HEK293 (cell line): ENCODE data around the gene MAFF.

ENCODE experiments used
- GLIS1 ChIP-seq: fragments of 450-650 bp; formaldehyde crosslinking; IDR thresholded peaks from 2 replicates; pipeline ENCODE4 v1.5.1; 2016; ENCODE audit warnings: missing biosample characterization, missing genetic modification characterization
- KLF10 ChIP-seq: fragments of 450-650 bp; IDR thresholded peaks from 2 replicates; pipeline ENCODE4 v1.5.1; 2018; ENCODE audit warnings: missing biosample characterization, mild to moderate bottlenecking, missing genetic modification characterization
- OVOL3 ChIP-seq: fragments of 450-650 bp; formaldehyde crosslinking; IDR thresholded peaks from 2 replicates; pipeline ENCODE4 v1.5.1; 2016; ENCODE audit warnings: missing biosample characterization, missing genetic modification characterization
- SCRT2 ChIP-seq: fragments of 450-650 bp; formaldehyde crosslinking; IDR thresholded peaks from 2 replicates; pipeline ENCODE4 v1.5.1; 2016; ENCODE audit warnings: missing biosample characterization, missing genetic modification characterization
- SP3 ChIP-seq: fragments of 450-650 bp; formaldehyde crosslinking; IDR thresholded peaks from 2 replicates; pipeline ENCODE4 v1.5.1; 2016; ENCODE audit warnings: missing biosample characterization, missing genetic modification characterization
- SP7 ChIP-seq: fragments of 450-650 bp; formaldehyde crosslinking; IDR thresholded peaks from 2 replicates; pipeline ENCODE4 v1.5.1; 2016; ENCODE audit warnings: missing biosample characterization, missing genetic modification characterization
- TRIM28 ChIP-seq: IDR thresholded peaks from 2 replicates; pipeline ENCODE4 v1.6.1; 2011; ENCODE audit warnings: low read length, control low read depth, borderline replicate concordance
- ZBTB7A ChIP-seq: fragments of 450-650 bp; formaldehyde crosslinking; IDR thresholded peaks from 2 replicates; pipeline ENCODE4 v1.5.1; 2016; ENCODE audit warnings: low read depth, missing biosample characterization, missing genetic modification characterization
- ZNF16 ChIP-seq: fragments of 450-650 bp; formaldehyde crosslinking; IDR thresholded peaks from 2 replicates; pipeline ENCODE4 v1.5.1; 2016; ENCODE audit warnings: low read depth, missing biosample characterization, missing genetic modification characterization
- ZNF175 ChIP-seq: fragments of 450-650 bp; formaldehyde crosslinking; IDR thresholded peaks from 2 replicates; pipeline ENCODE4 v1.5.1; 2016; ENCODE audit warnings: missing biosample characterization, missing genetic modification characterization
- ZNF184 ChIP-seq: fragments of 450-650 bp; IDR thresholded peaks from 2 replicates; pipeline ENCODE4 v1.5.1; 2018; ENCODE audit warnings: missing biosample characterization, mild to moderate bottlenecking, missing genetic modification characterization
- ZNF248 ChIP-seq: fragments of 450-650 bp; formaldehyde crosslinking; IDR thresholded peaks from 2 replicates; pipeline ENCODE4 v1.5.1; 2017; ENCODE audit warnings: missing biosample characterization, missing genetic modification characterization
- ZNF280D ChIP-seq: fragments of 450-650 bp; formaldehyde crosslinking; IDR thresholded peaks from 2 replicates; pipeline ENCODE4 v1.5.1; 2016; ENCODE audit warnings: missing biosample characterization, missing genetic modification characterization
- ZNF335 ChIP-seq: fragments of 450-650 bp; formaldehyde crosslinking; conservative IDR thresholded peaks from 2 replicates; pipeline ENCODE4 v1.5.1; 2016; ENCODE audit warnings: missing biosample characterization, missing genetic modification characterization
- ZNF350 ChIP-seq: fragments of 450-650 bp; formaldehyde crosslinking; IDR thresholded peaks from 2 replicates; pipeline ENCODE4 v1.5.0; 2017; ENCODE audit warnings: missing biosample characterization, mild to moderate bottlenecking, missing genetic modification characterization
- ZNF366 ChIP-seq: fragments of 450-650 bp; formaldehyde crosslinking; conservative IDR thresholded peaks from 2 replicates; pipeline ENCODE4 v1.5.1; 2016; ENCODE audit warnings: missing biosample characterization, missing genetic modification characterization
- ZNF488 ChIP-seq: fragments of 450-650 bp; formaldehyde crosslinking; IDR thresholded peaks from 2 replicates; pipeline ENCODE4 v1.5.1; 2016; ENCODE audit warnings: missing biosample characterization, missing genetic modification characterization
- ZNF514 ChIP-seq: fragments of 450-650 bp; formaldehyde crosslinking; IDR thresholded peaks from 2 replicates; pipeline ENCODE4 v1.5.1; 2016; ENCODE audit warnings: missing biosample characterization, missing genetic modification characterization
- ZNF548 ChIP-seq: fragments of 450-650 bp; formaldehyde crosslinking; IDR thresholded peaks from 2 replicates; pipeline ENCODE4 v1.5.1; 2016; ENCODE audit warnings: missing biosample characterization, missing genetic modification characterization
- ZNF558 ChIP-seq: fragments of 450-650 bp; formaldehyde crosslinking; IDR thresholded peaks from 2 replicates; pipeline ENCODE4 v1.5.1; 2016; ENCODE audit warnings: missing biosample characterization, missing genetic modification characterization
- ZNF571 ChIP-seq: fragments of 450-650 bp; formaldehyde crosslinking; IDR thresholded peaks from 2 replicates; pipeline ENCODE4 v1.5.0; 2017; ENCODE audit warnings: missing biosample characterization, missing genetic modification characterization
- ZNF596 ChIP-seq: fragments of 450-650 bp; IDR thresholded peaks from 2 replicates; pipeline ENCODE4 v1.5.0; 2018; ENCODE audit warnings: missing biosample characterization, mild to moderate bottlenecking, missing genetic modification characterization, moderate library complexity
- ZNF768 ChIP-seq: fragments of 450-650 bp; formaldehyde crosslinking; IDR thresholded peaks from 2 replicates; pipeline ENCODE4 v1.5.1; 2018; ENCODE audit warnings: missing biosample characterization, mild to moderate bottlenecking, missing genetic modification characterization
- ZNF830 ChIP-seq: fragments of 450-650 bp; IDR thresholded peaks from 2 replicates; pipeline ENCODE4 v1.5.0; 2018; ENCODE audit warnings: missing biosample characterization, missing genetic modification characterization, low read depth, mild to moderate bottlenecking, moderate library complexity
- ZSCAN23 ChIP-seq: fragments of 450-650 bp; formaldehyde crosslinking; IDR thresholded peaks from 2 replicates; pipeline ENCODE4 v1.5.1; 2016; ENCODE audit warnings: missing biosample characterization, missing genetic modification characterization
- TF ChIP-seq, protein P1 (sequence below): fragments of 450-650 bp; formaldehyde crosslinking; IDR thresholded peaks from 2 replicates; pipeline ENCODE4 v1.5.1; 2016; ENCODE audit warnings: missing biosample characterization, missing genetic modification characterization
- TF ChIP-seq, protein P2 (sequence below): fragments of 450-650 bp; formaldehyde crosslinking; IDR thresholded peaks from 2 replicates; pipeline ENCODE4 v1.5.1; 2016; ENCODE audit warnings: missing biosample characterization, missing genetic modification characterization, borderline replicate concordance
- TF ChIP-seq, protein P3 (sequence below): sonication (generic); formaldehyde crosslinking; IDR thresholded peaks from 2 replicates; pipeline ENCODE4 v1.8.1; 2022; ENCODE audit warnings: mild to moderate bottlenecking, moderate library complexity, missing genetic modification reagents
- TF ChIP-seq, protein P4 (sequence below): fragments of 450-650 bp; formaldehyde crosslinking; IDR thresholded peaks from 2 replicates; pipeline ENCODE4 v1.5.1; 2017; ENCODE audit warnings: missing biosample characterization, mild to moderate bottlenecking, missing genetic modification characterization, moderate library complexity
- TF ChIP-seq, protein P5 (sequence below): fragments of 450-650 bp; formaldehyde crosslinking; IDR thresholded peaks from 2 replicates; pipeline ENCODE4 v1.5.1; 2016; ENCODE audit warnings: missing biosample characterization, missing genetic modification characterization

MAFF gene

DNA sequence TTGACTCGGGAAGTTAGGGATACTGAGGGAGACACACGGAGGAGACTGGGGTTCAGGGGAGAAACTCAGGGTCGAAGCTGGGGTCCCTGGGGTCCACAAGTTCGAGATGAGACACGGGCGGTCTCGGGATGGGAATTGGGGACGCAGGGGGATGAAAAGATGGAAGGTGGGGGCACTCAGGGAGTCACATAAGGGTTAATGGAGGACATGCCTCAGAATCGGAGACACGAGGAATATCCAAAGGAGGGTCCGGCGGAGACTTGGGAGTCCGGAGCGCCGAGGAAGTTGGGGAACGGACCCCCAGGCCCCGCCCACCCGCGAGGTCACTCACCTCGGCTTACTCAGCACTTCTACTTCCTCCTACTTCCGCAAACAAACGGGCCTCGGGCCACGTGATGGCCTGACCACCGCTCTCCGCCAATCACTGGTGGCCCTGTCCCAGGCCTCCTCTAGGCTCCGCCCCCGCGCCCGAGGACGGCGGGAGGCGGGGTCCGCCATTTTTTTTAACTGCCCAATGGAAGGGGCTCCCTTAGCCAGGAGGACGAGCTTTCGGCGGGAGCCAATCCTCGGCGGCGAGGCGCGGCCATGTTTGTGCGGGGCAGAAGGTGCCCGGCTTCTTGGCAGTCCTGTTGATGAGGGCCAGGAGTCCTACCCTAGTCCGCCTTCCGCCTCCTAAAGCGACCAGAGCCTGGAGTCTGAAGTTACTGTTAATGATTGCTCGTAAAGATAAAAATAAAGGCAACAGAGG lies 20.2 kb upstream of the MAFF start, which contains the start of gene PLA2G6 (continued):
- TF ChIP-seq TRIM28 (no peak), ZSCAN23 (tag by site-specific recombination) (no peak), ZNF184 (tag by site-specific recombination) (no peak), ZNF248 (tag by site-specific recombination) (no peak), ZNF571 (tag by site-specific recombination) (no peak), ZNF558 (no peak), ZNF488 (tag by site-specific recombination) (no peak), SCRT2 (tag by site-specific recombination) (no peak), SP7 (tag by site-specific recombination) (peak; percentile 45; the same call in 1 of the 2 replicates), GLIS1 (tag by site-specific recombination) (no peak), ZBTB7A (peak; percentile 54; the same call in 1 of the 2 replicates), ZNF830 (tag by site-specific recombination) (no peak), ZNF548 (tag by site-specific recombination) (no peak), ZNF366 (tag by site-specific recombination) (peak; percentile 72; the same call in 1 of the 2 replicates), ZNF350 (tag by site-specific recombination) (no peak), ZNF280D (tag by site-specific recombination) (no peak), OVOL3 (tag by site-specific recombination) (no peak), ZNF514 (tag by site-specific recombination) (no peak), ZNF175 (no peak), ZNF16 (tag by site-specific recombination) (no peak), ZNF335 (tag by site-specific recombination) (peak; percentile 94), ZNF768 (tag by site-specific recombination) (no peak), ZNF596 (tag by site-specific recombination) (no peak), SP3 (peak; percentile 96), KLF10 (tag by site-specific recombination) (peak; percentile 87)
- TF ChIP-seq, protein P1, sequence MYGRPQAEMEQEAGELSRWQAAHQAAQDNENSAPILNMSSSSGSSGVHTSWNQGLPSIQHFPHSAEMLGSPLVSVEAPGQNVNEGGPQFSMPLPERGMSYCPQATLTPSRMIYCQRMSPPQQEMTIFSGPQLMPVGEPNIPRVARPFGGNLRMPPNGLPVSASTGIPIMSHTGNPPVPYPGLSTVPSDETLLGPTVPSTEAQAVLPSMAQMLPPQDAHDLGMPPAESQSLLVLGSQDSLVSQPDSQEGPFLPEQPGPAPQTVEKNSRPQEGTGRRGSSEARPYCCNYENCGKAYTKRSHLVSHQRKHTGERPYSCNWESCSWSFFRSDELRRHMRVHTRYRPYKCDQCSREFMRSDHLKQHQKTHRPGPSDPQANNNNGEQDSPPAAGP (tag by site-specific recombination), result 0 out of 2 replicates have a peak, but pooled peaks have one; percentile 52
- TF ChIP-seq, protein P2, sequence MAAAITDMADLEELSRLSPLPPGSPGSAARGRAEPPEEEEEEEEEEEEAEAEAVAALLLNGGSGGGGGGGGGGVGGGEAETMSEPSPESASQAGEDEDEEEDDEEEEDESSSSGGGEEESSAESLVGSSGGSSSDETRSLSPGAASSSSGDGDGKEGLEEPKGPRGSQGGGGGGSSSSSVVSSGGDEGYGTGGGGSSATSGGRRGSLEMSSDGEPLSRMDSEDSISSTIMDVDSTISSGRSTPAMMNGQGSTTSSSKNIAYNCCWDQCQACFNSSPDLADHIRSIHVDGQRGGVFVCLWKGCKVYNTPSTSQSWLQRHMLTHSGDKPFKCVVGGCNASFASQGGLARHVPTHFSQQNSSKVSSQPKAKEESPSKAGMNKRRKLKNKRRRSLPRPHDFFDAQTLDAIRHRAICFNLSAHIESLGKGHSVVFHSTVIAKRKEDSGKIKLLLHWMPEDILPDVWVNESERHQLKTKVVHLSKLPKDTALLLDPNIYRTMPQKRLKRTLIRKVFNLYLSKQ (tag by site-specific recombination), result no peak
- TF ChIP-seq, protein P3, sequence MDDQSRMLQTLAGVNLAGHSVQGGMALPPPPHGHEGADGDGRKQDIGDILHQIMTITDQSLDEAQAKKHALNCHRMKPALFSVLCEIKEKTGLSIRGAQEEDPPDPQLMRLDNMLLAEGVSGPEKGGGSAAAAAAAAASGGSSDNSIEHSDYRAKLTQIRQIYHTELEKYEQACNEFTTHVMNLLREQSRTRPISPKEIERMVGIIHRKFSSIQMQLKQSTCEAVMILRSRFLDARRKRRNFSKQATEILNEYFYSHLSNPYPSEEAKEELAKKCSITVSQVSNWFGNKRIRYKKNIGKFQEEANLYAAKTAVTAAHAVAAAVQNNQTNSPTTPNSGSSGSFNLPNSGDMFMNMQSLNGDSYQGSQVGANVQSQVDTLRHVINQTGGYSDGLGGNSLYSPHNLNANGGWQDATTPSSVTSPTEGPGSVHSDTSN (CRISPR knock-in tag), result no peak
- TF ChIP-seq, protein P4, sequence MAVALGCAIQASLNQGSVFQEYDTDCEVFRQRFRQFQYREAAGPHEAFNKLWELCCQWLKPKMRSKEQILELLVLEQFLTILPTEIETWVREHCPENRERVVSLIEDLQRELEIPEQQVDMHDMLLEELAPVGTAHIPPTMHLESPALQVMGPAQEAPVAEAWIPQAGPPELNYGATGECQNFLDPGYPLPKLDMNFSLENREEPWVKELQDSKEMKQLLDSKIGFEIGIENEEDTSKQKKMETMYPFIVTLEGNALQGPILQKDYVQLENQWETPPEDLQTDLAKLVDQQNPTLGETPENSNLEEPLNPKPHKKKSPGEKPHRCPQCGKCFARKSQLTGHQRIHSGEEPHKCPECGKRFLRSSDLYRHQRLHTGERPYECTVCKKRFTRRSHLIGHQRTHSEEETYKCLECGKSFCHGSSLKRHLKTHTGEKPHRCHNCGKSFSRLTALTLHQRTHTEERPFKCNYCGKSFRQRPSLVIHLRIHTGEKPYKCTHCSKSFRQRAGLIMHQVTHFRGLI (tag by site-specific recombination), result no peak; the same call in 1 of the 2 replicates
- TF ChIP-seq, protein P5, sequence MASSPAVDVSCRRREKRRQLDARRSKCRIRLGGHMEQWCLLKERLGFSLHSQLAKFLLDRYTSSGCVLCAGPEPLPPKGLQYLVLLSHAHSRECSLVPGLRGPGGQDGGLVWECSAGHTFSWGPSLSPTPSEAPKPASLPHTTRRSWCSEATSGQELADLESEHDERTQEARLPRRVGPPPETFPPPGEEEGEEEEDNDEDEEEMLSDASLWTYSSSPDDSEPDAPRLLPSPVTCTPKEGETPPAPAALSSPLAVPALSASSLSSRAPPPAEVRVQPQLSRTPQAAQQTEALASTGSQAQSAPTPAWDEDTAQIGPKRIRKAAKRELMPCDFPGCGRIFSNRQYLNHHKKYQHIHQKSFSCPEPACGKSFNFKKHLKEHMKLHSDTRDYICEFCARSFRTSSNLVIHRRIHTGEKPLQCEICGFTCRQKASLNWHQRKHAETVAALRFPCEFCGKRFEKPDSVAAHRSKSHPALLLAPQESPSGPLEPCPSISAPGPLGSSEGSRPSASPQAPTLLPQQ (tag by site-specific recombination), result peak; percentile 54; the same call in 1 of the 2 replicates
